ENCODE results near the gene TIMMDC1. TPM values are rescaled to one million over a fixed set of nuclear protein-coding genes. Genes with fewer than 3 reads are reported as not detected.

Gene TIMMDC1
- total RNA-seq, 1 donor from 2014 or later, result 83.0 TPM

DNA sequence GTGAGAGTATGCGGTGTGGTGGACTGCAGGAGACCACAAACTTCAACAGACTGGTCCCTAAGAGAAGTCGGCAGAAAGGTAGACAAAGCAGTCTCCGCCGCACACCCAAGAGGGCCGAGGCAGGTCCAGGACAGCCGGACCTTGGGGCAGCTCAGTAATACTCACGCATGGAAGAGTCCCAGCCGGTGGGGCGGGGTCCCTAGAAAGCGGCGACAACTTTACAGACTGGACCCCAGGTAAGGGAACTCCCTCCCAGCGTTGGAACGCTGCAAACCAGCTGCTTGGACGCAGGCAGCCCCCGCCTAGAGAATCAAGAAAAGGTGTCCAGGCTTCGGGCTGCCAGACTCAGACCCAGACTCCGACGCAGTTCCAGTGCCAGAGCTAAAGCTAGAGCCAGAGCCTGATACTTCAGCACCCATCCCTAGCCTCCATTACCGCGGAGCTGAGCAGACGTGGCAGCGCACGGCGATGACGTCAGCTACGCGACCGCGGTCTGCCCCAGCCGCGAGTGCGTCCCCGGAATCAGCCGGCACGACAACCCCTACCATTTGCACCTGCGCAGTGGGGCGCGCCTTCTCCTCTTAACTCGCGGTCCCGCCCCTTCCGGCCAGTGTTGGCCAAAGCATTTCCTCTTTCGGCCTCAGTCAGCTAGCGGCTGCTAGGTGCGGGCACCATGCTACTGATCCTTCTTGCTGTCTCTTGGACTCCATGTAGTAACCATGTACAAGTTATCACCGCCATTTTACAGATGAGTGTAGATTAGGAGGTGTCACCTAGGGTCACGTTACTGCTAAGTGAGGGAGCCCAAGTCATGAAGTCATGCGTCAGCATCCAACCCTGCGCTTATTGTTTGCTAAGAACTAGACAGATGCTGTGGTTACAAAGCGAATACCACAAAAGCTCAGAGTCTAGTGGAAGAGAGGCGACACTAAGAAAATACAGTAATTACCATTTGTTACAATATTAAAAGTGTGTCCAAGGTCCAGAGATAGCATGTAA, 34.9 kb upstream of the TIMMDC1 start, which contains the start of gene TMEM39A:
Gene TMEM39A (minus strand): TSS at position 445 of the 999 bp plus-strand sequence. CDS start 1,541 bp downstream, outside the sequence.
- peak; percentile 98 for DNase-seq (ENCODE audit: low spot score)
- H3K27ac Mint-ChIP-seq (ENCODE audit: unreplicated experiment), result peak within 1 kb of the TSS; percentile 95
- TF ChIP-seq, protein P1, sequence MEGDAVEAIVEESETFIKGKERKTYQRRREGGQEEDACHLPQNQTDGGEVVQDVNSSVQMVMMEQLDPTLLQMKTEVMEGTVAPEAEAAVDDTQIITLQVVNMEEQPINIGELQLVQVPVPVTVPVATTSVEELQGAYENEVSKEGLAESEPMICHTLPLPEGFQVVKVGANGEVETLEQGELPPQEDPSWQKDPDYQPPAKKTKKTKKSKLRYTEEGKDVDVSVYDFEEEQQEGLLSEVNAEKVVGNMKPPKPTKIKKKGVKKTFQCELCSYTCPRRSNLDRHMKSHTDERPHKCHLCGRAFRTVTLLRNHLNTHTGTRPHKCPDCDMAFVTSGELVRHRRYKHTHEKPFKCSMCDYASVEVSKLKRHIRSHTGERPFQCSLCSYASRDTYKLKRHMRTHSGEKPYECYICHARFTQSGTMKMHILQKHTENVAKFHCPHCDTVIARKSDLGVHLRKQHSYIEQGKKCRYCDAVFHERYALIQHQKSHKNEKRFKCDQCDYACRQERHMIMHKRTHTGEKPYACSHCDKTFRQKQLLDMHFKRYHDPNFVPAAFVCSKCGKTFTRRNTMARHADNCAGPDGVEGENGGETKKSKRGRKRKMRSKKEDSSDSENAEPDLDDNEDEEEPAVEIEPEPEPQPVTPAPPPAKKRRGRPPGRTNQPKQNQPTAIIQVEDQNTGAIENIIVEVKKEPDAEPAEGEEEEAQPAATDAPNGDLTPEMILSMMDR (IDR thresholded peaks at IDR 0.05; ENCODE audit: unreplicated experiment), result no peak
- H3K9me3 Mint-ChIP-seq (ENCODE audit: unreplicated experiment), result no peaks in the 10 kb centered on the region
- H3K36me3 Mint-ChIP-seq (ENCODE audit: low read depth, unreplicated experiment), result peaks cover 4% of the 10 kb centered on the region
- H3K4me3 Mint-ChIP-seq (ENCODE audit: unreplicated experiment), result peak within 1 kb of the TSS; percentile 99
- H3K27me3 Mint-ChIP-seq (ENCODE audit: unreplicated experiment), result peaks cover 7% of the 10 kb centered on the region
- peaks cover 17% of the 10 kb centered on the region for H3K4me1 Mint-ChIP-seq (ENCODE audit: unreplicated experiment)

DNA sequence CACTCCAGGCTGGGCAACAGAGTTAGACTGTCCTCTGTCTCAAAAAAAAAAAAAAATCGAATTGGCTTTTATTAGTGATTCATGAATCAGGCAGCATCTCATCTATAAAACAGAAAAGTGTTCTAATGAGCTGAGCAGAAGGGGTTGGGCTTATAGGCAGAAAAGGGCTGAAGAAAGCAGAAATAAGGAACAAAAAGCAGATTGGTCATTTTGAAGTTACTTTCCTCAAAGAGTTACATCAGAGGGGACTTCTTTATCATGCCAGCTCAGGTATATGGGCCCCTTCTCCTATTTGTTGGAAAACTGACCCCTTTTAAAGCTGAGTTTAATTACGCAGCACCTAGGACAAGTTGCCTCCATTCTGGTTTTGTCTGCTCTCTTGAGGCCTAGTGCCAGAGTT, 30.3 kb upstream of the TIMMDC1 start:
- Mint-ChIP-seq H3K9me3 (ENCODE audit: unreplicated experiment) (no peaks in the 10 kb centered on the region), H3K27ac (ENCODE audit: unreplicated experiment) (peak overlapping the region; percentile 84), H3K27me3 (ENCODE audit: unreplicated experiment) (peaks cover 3% of the 10 kb centered on the region), H3K36me3 (ENCODE audit: low read depth, unreplicated experiment) (no peaks in the 10 kb centered on the region), H3K4me3 (ENCODE audit: unreplicated experiment) (peak overlapping the region; percentile 97), H3K4me1 (ENCODE audit: unreplicated experiment) (peaks cover 14% of the 10 kb centered on the region)
- no peak for DNase-seq (ENCODE audit: low spot score)
- TF ChIP-seq, protein P1 (IDR thresholded peaks at IDR 0.05; ENCODE audit: unreplicated experiment), result no peak

DNA sequence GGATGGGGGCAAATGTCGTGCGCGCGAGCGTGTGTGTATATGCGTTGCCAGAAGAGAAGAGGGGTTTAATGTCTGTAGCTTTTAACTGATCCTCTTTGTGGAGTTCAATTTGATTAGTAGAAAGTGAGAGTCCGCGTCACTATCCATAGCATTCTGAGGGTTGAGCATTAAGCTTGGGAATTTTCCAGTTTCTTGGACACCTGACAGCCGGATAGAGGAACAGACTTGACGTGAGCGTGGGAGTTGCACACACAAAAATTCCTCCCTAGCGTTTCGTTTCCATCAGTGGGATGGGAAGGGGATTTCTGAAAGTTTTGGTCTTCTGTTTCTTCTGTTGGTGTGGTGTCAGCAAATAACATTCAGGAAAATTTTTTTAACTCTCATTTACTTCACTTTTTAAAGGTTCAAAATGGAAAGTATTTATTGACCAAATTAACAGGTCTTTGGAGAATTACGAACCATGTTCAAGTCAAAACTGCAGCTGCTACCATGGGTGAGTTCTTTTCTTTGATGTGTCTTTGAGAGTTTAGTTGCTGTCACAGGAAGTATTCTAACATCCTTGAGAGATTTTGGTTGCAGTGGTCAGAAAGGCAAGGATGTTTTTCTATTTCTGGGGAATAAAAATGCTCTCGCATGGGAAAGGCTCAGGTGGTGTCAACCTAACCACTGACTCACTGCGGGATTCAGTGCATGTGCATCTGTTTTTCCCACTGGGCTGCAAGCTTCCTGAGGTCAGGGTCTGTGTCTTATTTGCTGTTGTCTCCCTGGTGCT, 28.7 kb upstream of the TIMMDC1 start:
- Mint-ChIP-seq H3K4me1 (ENCODE audit: unreplicated experiment) (peaks cover 9% of the 10 kb centered on the region), H3K36me3 (ENCODE audit: low read depth, unreplicated experiment) (no peaks in the 10 kb centered on the region), H3K27ac (ENCODE audit: unreplicated experiment) (peak overlapping the region; percentile 74), H3K27me3 (ENCODE audit: unreplicated experiment) (peaks cover 3% of the 10 kb centered on the region), H3K4me3 (ENCODE audit: unreplicated experiment) (peak overlapping the region; percentile 97), H3K9me3 (ENCODE audit: unreplicated experiment) (no peaks in the 10 kb centered on the region)
- DNase-seq (ENCODE audit: low spot score), result no peak
- TF ChIP-seq, protein P1 (IDR thresholded peaks at IDR 0.05; ENCODE audit: unreplicated experiment), result no peak

DNA sequence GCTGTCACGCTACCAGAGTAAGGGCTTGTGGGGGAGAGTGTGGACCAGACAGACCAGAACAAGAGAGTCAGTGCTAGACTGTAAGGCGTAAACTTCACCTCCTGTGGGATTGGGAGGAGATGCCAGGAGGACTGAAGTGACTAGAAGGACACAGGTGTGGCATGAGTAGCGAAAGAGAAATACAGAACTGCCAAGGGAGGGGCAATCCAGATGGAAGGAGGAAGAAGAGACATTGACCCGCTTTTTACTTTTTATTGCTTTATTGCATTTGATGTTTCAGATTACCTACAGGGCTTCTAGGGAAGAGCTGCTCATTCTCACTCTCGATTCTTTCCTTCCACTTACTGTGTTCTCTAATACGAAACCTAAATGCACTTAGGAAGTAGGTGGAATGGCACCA, 27.5 kb upstream of the TIMMDC1 start:
- TF ChIP-seq, protein P1 (IDR thresholded peaks at IDR 0.05; ENCODE audit: unreplicated experiment), result no peak
- no peak overlapping the region for H3K27ac Mint-ChIP-seq (ENCODE audit: unreplicated experiment)
- H3K4me3 Mint-ChIP-seq (ENCODE audit: unreplicated experiment), result no peak overlapping the region
- H3K9me3 Mint-ChIP-seq (ENCODE audit: unreplicated experiment), result no peaks in the 10 kb centered on the region
- H3K27me3 Mint-ChIP-seq (ENCODE audit: unreplicated experiment), result peaks cover 3% of the 10 kb centered on the region
- no peaks in the 10 kb centered on the region for H3K36me3 Mint-ChIP-seq (ENCODE audit: low read depth, unreplicated experiment)
- no peak for DNase-seq (ENCODE audit: low spot score)
- H3K4me1 Mint-ChIP-seq (ENCODE audit: unreplicated experiment), result peaks cover 9% of the 10 kb centered on the region
